HG03469 (cell line): ENCODE results near the gene VAV2.
"Not testable (repeated sequence)": the region's sequence is repeated elsewhere in the genome, so short reads cannot be mapped to it uniquely, and the experiment has no call there.

Experiments
- ATAC-seq: cut with Tn5 transposase; IDR thresholded peaks from one replicate; pipeline ENCODE4 v1.9.1; 2021; ENCODE audit warnings: mild to moderate bottlenecking, moderate library complexity, moderate number of reproducible peaks; ENCODE audit not compliant: unreplicated experiment

VAV2 gene

DNA sequence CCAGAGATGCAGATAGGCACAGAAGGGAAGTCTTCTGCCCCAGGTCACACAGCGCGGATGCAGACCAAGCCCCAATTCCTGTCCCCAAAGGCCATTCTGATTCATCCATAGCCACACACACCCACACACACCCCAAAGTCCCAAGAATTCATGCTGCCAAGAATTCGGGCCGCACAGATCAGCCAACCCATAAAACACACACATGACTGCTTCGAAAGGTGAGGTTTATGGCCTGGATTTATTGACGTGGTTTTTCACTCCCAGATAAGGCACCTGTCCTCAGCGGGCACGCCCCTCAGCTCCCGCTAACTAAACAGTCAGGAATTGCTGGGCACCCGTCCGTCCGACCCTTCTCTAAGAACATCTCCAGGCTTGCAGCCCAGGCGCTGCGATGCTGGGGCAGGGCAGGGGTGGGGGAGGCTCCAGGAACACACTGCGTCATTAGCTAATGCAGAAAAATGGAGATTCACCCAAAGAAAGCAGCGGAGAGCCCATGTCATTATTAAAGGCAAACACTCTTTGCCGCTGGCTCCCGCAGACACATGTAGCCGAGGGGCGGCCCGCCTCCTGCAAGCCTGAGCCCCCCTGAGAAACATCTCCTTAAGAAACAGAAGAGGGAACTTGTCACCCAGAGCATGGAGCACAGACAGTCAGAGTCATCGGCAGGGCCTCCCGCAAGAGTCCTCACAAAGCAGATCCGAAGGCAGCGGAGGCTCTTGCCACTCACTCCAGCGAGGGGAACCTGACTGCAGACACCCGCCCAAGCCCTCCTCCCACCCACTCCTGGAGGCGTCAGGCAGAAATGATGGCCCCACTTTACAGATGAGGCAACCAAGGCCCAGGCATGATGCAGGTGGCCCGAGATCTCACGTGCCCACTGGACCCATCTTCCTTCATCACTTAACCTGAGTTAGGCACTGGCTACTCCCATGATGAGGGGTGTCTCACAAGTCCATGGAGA, 19.9 kb downstream of the VAV2 start:
- no peak for ATAC-seq

DNA sequence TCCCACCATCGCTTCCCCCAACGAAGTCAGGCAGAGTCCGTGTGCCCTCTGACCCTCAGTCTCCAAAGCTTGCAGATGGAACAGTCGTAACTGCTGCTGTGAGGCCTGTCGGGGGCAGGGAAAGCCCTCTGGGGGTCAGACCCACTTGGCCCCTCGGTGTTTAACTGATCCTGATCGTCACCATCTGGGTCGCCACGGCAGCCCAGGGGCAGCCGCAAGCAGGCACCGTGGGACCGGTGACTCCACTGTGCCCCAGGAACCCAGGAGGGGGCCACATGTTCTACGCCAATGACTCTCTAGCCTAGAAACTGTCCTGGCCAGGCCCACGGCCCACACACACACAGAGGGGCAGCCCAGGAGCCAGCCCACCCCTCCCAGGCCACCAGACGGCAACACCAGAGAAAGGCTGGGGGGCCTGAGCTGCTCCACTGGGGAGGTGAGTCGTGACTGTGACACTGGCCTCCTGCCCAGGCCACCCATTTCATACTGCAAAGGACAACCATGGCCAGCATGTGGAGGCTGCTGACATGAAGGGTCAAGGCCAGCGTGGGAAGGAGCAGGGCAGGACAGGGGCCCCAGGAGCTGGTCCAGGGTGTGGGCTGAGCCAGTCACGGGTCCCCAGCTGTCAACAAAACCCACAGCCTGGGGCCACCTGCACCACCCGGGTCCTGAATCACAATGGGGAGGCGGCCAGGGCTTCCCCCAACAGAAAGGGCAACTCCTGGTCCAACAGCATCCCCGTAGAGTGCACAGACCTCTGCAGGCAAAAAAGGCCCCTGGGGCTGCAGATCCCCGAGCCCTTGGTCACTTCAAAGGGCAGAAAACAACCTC, 20.8 kb downstream of the VAV2 start:
- no peak for ATAC-seq

DNA sequence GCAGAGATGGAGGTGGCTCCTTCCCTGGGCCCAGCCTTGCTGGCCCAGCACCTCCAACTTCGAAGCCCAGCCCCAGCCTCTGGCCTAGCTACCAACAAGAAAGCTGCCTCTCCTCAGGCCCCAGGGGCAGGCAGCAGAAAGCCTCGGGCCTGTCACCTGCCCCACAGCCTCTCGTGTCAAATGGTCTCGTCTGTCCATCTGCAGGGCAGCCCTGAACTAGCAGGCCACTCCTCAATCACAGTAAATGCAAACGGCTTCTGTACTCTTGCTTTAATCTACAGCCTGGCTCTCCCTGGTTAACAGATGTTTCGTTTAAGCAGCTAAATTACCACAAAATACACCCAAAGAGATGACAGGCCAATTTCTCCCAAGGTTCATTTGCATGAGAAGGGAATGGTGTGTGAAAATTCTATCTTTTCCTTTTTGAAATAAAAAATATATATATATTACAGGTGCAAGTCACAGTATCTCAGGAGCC, 21.5 kb downstream of the VAV2 start:
- no peak for ATAC-seq

DNA sequence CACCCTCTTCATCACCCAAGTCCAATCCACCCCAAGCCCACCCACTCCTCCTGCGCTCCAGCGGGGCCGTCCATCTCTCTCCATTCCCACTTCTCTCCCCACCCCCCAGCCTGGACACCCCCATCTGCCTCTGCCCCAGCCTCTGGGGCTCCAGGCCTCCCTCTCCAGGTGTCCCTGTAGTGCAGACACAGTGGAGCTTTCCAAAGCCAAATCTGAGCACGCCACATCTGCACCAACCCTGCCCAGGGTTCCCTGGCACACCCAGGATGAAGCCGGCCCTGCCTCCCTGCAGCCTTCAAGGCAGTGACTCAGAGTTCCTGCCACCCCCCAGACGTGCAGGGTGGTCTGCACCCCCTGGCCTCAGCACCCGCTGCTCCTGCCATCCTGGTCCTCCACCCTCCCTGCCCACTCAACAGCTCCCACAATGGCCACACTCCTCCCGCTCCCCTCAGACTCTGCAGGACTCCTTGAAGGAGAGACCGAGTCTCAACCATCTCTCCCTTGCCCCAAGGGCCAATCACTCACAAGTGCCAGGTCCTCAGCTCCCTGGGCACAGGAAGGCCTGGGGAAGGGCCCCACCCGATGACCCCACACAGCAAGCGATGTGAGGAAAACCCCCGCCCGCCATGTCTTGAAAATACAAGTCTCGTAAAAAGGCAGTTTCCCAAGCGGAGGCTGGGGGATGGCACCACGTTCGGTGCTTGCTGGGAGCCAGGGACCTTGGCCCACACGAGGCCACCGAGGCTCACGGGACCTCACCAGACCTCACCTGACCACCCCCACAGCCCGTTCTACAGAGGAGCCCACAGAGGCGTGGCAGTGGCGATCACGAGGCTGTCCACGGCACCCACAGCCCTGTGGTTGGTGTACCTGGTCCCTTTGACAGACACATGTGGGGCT, 22.2 kb downstream of the VAV2 start:
- no peak for ATAC-seq

DNA sequence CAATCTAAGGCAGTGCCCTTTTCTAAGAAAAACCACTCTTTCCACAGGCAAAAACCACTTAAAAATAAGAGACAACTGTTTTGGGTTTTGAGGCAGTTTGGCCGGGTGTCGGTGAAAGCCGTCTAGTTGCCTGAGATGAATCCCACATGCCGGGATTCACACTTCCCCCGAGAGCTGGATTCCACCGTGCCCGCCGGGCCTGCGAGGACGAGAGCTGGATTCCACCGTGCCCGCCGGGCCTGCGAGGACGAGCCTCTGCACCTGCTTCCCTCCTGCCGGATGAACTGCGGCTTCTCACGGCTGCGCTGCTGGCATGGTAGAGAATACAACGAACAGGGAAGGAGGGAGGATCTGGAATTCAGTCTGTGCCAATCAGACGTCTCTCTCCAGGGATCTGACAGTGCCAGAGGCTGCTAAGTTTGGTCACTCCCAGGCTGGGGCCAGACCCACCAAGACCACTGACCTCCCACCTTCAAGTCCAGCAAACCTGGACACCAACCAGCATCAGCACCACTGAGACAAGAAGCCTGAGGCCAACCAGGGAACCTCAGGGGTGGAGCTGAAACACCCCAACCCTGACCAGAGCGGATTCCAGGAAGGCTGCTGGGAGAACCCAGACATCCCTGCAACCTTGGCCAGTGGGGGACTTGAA, 23.0 kb downstream of the VAV2 start:
- ATAC-seq = no peak

DNA sequence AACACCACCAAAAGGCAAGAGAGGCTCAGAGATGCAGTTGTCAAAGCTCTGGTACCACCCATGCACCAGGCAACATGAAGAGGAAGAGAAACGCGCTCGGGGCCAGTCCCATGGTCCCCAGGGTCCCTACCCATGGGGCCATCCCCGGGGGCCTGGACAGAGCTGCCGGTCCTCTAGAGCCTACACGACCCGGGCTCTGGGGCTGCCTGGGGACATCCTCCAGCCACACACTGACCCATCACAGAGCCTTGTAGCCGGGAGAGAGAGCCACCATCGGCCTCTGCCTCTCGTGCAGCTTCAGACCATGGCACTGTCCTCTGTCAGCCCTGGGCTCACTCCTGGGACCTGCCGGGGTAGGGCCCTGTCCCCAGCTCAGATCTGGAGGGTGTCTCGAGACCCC, 23.7 kb downstream of the VAV2 start:
- ATAC-seq = no peak

DNA sequence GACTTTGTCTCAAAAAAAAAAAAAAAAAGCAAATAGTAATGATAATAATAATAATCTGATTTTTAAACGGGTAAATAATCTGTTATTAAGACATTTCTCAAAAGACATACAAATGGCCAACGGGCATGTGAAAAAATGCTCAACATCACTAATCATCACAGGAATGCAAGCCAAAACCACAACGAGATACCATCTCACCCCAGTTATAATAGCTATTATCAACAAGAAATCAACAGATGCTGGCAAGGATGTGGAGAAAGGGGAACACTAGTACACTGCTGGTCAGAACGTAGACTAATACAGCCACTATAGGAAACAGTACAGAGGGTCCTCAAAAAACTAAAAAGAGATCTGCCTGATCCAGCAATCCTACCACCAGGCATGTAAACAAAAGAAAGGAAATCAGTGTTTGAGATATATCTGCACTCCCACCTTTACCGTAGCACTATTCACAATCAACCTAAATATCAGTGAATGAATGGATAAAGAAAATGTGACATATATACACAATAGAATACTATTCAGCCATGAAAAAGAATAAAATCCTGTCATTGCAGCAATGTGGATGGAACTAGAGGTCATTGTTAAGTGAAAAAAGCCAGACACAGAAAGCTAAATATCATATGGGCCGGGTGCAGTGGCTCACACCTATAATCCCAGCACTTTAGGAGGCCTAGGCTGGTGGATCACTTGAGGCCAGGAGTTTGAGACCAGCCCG, 24.9 kb downstream of the VAV2 start:
- ATAC-seq = no peak

DNA sequence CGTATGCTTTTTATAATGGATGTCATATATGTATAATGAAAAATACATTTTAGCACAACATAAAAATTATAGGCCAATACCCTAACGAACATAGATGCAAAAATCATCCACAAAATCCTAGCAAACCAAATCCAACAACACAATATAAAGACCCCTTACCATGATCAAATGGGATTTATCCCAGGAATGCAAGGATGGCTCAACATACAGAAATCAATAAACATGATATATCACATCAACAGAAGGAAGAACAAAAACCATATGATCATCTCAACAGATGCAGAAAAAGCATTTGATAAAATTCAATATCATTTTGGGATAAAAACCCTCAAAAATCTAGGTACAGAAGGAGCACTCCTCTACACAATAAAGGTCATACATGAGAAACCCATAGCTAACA, 27.7 kb downstream of the VAV2 start:
- ATAC-seq = no peak

DNA sequence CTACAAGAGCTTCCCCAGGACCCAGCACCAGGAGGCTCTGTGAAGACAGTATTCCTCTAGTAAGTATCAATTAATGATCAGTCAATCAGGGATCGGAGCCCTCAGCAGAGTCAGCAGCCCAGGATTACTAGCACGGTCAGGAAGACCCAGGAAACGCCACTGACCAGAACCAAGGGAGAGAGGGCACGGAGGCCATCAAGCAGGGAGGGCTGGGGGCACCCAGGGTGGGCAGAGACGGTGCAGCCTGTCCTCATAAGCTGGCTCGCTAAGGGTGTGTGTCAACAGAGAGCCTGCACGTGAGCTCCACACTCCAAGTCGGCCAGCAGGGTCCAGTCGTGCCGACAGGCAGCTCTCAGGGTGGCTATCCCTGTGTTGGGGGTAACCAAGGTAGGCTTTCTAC, 29.0 kb downstream of the VAV2 start:
- ATAC-seq = no peak

DNA sequence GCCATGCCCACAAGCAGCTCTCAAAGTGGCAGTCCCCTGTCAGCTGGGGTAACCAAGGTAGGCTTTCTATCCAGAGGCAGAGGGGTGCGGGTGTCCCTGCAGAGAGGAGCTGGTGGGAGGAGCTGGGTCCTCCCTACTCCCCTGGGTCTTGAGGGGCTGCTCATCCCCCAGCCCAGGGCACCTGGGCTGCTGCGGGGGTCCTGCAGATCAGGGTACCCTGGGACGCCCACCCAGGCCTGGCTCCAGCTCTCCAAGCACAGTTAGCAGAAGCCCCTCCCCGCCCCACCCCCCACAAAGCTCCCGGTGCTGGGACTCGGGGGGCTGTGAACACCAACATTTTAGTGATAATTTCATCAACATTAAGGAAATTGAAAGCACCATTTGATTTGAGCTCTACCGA, 29.8 kb downstream of the VAV2 start:
- ATAC-seq = no peak

DNA sequence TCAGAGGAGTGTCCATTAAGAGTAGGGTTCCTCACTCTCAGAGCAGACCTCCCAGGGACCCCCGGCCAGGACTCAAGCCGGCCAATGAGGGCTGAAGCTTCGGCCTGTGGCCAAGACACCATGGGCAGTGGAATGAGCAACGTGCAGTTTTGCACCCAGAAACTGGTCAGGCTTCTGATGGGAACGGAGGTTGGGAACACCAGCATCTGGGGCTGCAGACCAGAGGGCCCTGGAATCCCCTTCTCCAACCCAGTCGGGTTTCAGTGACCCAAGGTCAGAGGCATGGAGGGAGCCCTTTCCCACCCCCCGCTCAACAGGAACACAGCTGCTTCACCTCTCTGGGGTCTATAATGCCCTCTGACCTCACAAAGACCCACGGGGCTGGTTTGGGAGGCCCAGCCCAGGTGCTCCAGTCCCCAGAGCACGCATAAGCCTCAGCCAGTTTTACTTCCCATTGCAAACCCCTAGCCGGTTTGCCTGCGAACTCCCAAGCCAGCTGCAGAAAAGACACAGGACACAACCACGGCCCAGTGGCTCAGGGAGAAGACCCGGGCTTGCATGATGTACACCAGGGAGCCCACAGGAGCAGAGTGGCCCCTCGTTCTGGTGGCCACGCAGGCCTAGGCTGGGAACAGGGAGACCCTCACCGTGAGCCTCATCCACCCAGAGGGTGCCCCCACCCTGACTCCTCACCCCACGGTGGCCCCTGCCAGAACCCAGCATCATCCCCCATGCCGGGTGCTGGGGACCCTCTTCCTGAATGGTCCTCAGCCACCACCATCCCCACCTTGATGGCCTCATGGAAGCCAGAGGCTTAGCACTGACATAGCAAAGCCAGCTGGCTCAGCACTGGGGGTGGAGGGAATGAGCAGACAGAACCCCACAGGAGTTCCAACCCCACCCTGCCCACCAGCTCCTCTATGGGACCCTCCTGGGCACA, 30.6 kb downstream of the VAV2 start:
- no peak for ATAC-seq

DNA sequence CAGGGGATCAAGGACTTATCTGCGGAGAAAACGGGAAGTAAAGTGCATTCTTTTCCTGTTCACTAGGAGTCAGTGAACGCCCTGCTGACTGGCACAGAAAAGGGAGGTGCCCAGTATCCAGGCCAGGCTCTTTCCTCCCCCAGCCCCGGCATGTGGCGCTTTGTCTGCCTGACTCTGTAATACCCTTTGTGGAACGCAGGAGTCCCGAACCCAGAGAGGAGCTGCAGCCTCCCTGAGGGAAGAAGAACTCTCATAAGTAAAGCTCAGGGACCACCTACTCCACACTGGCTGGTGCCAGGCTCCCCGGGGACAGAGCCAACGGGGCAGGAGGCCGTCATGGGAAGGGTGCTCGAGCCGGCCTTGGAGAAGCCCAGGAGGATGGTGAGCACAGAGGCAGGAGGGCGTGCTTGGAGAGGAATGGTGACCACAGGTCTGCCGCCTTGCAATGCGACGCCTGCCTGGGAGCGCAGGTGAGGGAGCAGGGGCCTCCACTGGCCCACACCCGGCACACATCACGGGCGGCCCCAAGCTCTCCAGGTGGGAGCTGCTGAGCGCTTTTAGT, 31.5 kb downstream of the VAV2 start:
- ATAC-seq = no peak

DNA sequence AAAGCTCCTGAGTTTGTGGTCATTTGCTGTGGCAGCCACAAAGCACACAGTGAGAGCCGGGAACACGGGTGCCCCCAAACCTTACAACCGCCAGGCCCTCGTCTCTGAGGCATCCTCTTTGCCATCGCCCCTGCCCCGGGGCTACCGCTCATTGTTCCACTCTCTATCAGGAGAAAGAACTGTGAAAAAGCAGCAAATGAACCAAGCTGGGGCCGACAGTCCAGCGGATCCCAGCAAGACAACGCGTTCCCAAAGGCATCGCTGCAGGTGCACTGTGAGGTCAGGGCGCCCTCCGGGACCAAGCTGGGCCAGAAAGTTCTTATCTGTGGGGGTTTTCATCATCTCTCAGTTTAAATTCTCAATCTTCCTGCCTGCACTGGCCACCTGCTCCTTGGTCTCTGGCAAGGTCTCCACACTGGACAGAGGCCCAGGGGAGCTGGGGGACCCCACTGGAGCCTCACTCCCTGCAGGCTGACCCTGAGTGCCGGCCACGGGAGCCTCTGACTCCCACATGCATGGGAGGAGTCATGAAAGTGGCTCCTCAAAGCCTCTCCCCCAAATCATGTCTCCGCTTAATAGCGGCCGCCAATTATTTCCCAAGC, 32.1 kb downstream of the VAV2 start:
- ATAC-seq = no peak

DNA sequence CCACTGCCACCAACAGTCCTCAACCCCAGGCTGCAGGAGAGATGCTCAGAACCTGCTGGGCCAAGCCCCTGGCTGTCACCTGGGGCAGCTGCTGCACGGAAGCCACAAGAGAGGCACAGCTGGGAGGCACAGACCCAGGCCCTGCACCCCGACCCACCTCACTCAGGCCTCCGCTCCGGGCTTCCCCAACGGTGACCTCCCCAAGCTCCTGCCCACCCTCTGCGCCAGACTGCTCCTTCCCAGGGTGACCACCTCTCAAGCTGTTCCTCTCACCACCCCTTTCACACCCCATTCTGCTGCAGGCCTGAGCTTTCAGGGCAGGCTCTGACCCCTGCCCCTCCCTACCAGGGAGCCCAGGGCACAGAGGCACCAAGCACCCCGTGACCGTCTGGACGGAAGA, 33.0 kb downstream of the VAV2 start:
- no peak for ATAC-seq

DNA sequence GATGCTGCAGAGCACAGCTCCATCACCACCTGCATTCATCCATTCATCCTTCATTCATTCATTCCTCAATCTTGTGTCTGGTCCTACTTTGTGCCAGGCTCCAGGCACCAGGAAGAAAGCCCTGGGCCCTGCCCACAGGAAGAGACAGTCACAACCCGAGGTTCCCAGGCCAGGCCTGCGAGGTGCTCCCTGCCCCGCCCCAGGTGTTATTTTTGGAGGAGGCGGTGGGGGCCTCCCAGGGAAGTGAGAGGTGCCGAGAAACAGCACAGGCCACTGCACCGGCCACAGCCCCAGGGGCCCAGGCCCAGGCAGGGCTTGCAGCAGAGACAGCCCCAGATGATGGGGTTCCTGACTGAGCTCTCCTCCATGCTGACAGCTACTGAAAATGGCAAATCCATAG, 33.4 kb downstream of the VAV2 start:
- ATAC-seq = no peak

DNA sequence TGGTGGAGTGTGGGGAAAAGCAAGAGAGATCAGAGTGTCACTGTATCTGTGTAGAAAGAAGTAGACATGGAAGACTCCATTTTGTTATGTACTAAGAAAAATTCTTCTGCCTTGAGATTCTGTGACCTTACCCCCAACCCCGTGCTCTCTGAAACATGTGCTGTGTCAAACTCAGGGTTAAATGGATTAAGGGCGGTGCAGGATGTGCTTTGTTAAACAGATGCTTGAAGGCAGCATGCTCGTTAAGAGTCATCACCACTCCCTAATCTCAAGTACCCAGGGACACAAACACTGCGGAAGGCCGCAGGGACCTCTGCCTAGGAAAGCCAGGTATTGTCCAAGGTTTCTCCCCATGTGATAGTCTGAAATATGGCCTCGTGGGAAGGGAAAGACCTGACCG, 34.4 kb downstream of the VAV2 start:
- ATAC-seq = not testable (repeated sequence)

DNA sequence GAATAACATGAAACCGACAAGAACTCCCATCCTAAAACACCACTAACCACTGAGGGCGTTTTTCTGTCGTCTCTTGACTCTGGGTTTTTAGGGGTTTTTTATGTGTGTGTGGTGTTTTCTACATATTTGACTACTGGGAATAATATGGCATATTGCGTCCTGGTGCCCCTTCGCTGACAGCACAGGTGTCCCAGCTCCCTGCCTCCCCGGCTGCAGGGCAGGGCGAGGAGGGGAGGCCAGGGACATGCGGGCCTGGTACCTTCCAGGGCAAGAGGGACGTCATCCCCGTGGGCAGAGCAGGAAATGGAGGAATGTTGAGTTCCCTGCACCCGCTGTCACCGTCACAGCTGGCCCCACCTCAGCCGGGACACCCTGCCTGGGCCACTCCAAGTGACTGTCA, 34.8 kb downstream of the VAV2 start:
- no peak for ATAC-seq
